ENCODE data around the gene HDAC9.

DNA sequence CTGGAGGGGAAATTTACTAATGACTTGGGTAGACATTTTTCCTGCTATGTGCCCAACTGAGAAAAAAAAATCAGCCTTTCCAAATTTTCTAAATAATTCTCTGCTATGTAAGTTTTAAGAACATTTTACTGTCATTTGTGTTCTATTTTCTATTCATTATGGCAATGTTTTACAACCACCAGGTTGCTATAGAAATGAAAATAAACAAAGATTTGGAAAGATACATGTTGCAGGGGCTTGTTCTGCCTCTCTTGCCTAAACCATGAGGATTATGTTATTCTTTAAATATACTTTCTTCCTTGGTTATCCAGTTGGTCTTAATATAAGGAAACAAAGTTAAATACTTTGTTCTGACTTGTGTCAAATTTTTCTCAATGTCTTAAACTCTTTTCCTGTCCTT, 364.7 kb downstream of the HDAC9 start:
- TF ChIP-seq, protein P1, sequence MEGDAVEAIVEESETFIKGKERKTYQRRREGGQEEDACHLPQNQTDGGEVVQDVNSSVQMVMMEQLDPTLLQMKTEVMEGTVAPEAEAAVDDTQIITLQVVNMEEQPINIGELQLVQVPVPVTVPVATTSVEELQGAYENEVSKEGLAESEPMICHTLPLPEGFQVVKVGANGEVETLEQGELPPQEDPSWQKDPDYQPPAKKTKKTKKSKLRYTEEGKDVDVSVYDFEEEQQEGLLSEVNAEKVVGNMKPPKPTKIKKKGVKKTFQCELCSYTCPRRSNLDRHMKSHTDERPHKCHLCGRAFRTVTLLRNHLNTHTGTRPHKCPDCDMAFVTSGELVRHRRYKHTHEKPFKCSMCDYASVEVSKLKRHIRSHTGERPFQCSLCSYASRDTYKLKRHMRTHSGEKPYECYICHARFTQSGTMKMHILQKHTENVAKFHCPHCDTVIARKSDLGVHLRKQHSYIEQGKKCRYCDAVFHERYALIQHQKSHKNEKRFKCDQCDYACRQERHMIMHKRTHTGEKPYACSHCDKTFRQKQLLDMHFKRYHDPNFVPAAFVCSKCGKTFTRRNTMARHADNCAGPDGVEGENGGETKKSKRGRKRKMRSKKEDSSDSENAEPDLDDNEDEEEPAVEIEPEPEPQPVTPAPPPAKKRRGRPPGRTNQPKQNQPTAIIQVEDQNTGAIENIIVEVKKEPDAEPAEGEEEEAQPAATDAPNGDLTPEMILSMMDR (IDR thresholded peaks at IDR 0.05): no peak
- no peak for TF ChIP-seq POLR2AphosphoS5 (IDR thresholded peaks at IDR 0.05; ENCODE audit: insufficient read depth in 1 of 2, low read depth in 1 of 2)

All from vagina (tissue), 2 donors.